ENCODE measurements around the gene RMRP.

Gene RMRP

DNA sequence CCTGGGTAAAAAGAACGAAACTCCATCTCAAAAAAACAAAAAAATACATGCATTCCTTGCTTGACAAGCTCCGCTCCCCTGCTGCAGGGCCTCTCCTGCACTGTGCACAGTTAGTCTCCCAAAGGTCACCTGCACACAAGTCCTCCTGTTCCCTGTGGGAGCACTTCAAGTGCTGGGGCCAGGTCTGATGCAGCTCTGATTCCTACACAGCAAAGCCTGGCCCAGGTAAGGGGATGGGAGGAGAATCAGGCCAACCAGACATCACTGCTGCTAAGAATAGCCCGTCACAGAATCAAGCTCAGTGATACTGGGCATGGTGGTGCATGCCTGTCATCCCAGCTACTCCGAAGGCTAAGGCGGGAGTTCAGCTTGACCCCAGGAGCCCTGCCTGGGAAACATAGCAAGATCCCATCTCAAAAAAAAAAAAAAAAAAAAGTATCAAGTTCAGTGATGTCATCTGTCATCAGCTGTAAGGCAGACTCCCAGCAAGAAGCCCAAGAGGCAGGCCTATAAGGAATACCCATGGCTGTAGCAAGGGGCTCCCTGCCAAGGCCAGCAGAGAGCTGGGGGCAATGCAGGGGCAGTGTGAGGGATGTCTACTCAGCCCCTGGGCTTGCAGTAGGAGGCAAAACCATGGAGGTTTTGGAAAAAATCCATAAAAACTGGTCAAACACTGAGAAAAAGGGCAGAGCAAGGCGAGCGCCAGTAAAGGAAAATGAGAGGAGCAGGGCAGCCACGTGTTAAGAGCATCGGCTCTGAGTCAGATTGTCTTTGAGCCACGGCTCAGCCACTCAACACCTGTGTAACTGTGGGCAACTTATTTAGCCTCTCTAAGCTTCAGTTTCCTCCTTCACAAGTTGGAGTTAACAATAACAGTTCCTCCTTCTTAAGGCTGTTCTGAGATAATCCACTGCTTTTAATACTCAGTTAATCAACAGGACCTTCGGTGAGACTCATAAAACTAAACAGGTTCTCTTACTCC, 28.7 kb upstream of the RMRP start:
- no peaks in the 10 kb centered on the region for H3K27me3 ChIP-seq (ENCODE audit: low read depth, low read length)
- H3K4me1 ChIP-seq (ENCODE audit: control insufficient read depth in 1 of 2, insufficient read depth in 2 of 2, low read length in 2 of 2): peaks cover 0 to 36% of the 10 kb centered on the region in 2 donors
- H3K4me3 ChIP-seq (ENCODE audit: low read depth in 1 of 2, low read length in 2 of 2): peak overlapping the region; percentile 71 to 78
- H3K27ac ChIP-seq (ENCODE audit: low read length): peak overlapping the region; percentile 94
- H3K36me3 ChIP-seq (ENCODE audit: control insufficient read depth in 1 of 2, insufficient read depth in 2 of 2, low read length in 2 of 2): peaks cover 26 to 51% of the 10 kb centered on the region in 2 donors
- H3K9me3 ChIP-seq (ENCODE audit: control insufficient read depth in 1 of 2, low read length in 2 of 2): no peaks in the 10 kb centered on the region

DNA sequence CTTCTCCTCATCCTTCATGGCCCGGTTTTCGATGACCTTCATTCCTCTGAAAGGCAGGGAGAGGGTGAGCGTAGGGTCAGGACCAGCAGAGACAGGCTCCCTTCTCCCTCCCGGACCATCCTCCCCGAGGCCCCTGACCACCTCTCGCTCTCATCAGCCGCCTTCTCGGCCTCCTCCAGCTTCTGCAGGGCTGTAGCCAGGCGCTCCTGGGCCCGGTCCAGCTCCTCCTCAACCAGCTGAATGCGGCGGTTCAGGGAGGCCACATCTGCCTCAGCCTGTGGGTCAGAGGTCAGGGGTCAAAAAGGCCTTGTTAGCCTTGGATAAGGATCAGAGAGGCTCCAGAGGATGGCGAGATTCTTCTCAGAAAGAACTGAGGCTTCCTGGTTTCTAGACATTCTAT, 27.7 kb upstream of the RMRP start:
- Histone ChIP-seq H3K27me3 (ENCODE audit: low read depth, low read length) (no peaks in the 10 kb centered on the region), H3K9me3 (ENCODE audit: control insufficient read depth in 1 of 2, low read length in 2 of 2) (no peaks in the 10 kb centered on the region), H3K4me3 (ENCODE audit: low read depth in 1 of 2, low read length in 2 of 2) (peak overlapping the region; percentile 32 to 78), H3K4me1 (ENCODE audit: control insufficient read depth in 1 of 2, insufficient read depth in 2 of 2, low read length in 2 of 2) (peaks cover 0 to 33% of the 10 kb centered on the region in 2 donors), H3K36me3 (ENCODE audit: control insufficient read depth in 1 of 2, insufficient read depth in 2 of 2, low read length in 2 of 2) (peaks cover 26 to 47% of the 10 kb centered on the region in 2 donors), H3K27ac (ENCODE audit: low read length) (no peak overlapping the region)

DNA sequence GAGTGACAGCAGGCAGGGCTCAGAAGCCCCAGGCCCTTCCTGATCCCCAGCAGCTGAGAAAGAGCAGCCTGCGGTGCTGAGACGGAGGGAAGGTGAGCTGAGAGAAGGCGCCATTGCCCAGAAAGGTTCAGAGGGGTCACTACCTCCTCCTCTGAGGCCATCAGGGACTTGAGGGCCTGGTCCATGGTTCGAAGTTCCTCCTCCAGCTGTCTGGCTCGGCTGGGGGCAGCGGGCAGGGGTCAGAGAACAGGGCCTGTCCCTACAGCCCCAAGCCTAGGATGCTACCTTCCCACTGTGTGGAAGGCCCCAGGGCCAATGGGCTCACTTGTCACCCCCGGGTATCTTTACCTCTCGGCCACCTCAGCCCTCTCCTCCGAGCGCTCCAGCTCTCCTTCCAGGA, 27.1 kb upstream of the RMRP start:
- peaks cover 26 to 43% of the 10 kb centered on the region in 2 donors for H3K36me3 ChIP-seq (ENCODE audit: control insufficient read depth in 1 of 2, insufficient read depth in 2 of 2, low read length in 2 of 2)
- peak overlapping the region; percentile 47 for H3K27ac ChIP-seq (ENCODE audit: low read length)
- H3K4me1 ChIP-seq (ENCODE audit: control insufficient read depth in 1 of 2, insufficient read depth in 2 of 2, low read length in 2 of 2): peaks cover 0 to 33% of the 10 kb centered on the region in 2 donors
- H3K9me3 ChIP-seq (ENCODE audit: control insufficient read depth in 1 of 2, low read length in 2 of 2): no peaks in the 10 kb centered on the region
- H3K4me3 ChIP-seq (ENCODE audit: low read depth in 1 of 2, low read length in 2 of 2): peak overlapping the region; percentile 32 to 78
- no peaks in the 10 kb centered on the region for H3K27me3 ChIP-seq (ENCODE audit: low read depth, low read length)

DNA sequence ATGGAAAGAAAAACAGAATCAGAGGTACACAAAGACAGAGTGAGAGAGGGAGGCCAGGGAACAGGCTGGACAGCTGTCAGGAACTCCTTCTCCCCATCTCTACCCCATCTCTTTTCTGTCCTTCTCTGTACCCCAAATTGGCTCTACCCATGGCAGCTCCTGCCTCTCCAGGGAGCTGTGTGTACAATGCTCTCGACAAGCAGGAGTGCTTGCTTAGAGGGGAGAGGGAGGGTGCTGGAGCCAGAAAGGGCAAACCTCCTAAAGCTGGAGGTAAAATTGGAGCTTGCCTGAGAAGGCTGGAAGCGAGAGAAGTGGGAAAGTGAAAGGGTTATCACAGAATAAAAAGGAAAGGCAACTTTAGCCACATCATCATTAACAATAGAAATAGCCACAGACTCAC, 25.5 kb upstream of the RMRP start:
- Histone ChIP-seq H3K27me3 (ENCODE audit: low read depth, low read length) (no peaks in the 10 kb centered on the region), H3K4me1 (ENCODE audit: control insufficient read depth in 1 of 2, insufficient read depth in 2 of 2, low read length in 2 of 2) (peaks cover 0 to 33% of the 10 kb centered on the region in 2 donors), H3K27ac (ENCODE audit: low read length) (no peak overlapping the region), H3K36me3 (ENCODE audit: control insufficient read depth in 1 of 2, insufficient read depth in 2 of 2, low read length in 2 of 2) (peaks cover 26 to 43% of the 10 kb centered on the region in 2 donors), H3K4me3 (ENCODE audit: low read depth in 1 of 2, low read length in 2 of 2) (peak overlapping the region; percentile 7 to 78), H3K9me3 (ENCODE audit: control insufficient read depth in 1 of 2, low read length in 2 of 2) (no peaks in the 10 kb centered on the region)

DNA sequence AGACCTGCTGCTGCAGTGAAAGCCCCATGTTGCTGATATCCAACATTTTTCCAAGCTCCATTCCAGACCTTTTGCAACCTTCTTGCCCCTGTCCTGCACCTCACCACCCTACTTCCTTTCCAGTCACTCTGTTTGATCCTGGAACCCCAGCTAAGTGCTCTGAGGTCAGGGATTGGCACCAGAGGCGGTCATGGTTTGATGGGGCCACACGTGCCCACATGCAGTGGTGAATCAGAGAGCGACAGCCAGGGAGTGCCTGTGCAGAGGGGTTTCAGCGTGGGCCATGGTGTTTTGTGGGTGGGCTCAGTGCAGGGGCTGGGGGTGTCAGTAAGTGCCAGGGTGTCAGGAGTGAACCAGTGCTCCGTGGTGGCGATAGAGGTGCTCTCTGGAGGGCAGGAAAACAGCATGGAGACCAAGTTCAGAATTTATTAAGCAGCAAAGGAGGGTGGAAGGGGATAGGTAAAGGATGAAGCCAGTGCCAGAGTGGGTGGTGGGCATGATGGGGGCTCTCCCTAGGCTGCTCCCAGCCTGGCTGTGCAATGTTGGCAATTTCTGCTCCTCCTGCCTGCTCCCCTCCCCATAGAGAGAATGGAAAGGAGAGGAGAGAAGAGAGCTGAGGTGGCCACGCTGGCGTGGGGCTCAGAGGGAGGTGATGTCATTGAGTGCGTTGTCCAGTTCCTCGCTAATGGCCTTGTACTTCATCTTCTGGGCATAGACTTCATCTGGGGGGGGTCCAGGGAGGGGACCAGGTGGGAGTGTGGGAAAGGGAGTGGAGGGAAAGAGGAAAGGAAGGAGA, 24.9 kb upstream of the RMRP start:
- H3K27ac ChIP-seq (ENCODE audit: low read length): no peak overlapping the region
- peak overlapping the region in 1 of 2 donors; percentile 4 for H3K4me3 ChIP-seq (ENCODE audit: low read depth in 1 of 2, low read length in 2 of 2)
- no peaks in the 10 kb centered on the region for H3K9me3 ChIP-seq (ENCODE audit: control insufficient read depth in 1 of 2, low read length in 2 of 2)
- H3K36me3 ChIP-seq (ENCODE audit: control insufficient read depth in 1 of 2, insufficient read depth in 2 of 2, low read length in 2 of 2): peaks cover 26 to 43% of the 10 kb centered on the region in 2 donors
- no peaks in the 10 kb centered on the region for H3K27me3 ChIP-seq (ENCODE audit: low read depth, low read length)
- H3K4me1 ChIP-seq (ENCODE audit: control insufficient read depth in 1 of 2, insufficient read depth in 2 of 2, low read length in 2 of 2): peaks cover 0 to 33% of the 10 kb centered on the region in 2 donors

DNA sequence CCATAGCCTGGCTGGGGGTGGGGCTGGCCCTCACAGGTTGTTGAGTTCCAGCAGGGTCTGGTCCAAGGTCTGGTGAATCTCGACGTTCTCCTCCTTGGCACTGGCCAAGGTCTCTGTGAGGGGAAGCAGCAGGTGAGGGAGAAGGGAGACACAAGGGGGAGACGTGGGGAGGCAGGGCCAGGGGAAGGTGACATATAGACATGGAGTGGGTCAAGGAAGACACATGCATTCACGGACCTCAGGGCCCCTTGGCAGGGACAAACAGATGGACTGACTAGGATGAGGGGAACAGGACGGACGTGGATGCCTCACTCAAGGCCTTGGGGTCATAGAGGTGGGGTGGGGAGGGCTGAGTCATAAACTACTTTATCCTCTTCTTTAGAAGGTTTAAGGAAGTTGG, 24.2 kb upstream of the RMRP start:
- Histone ChIP-seq H3K27ac (ENCODE audit: low read length) (peak overlapping the region; percentile 61), H3K27me3 (ENCODE audit: low read depth, low read length) (no peaks in the 10 kb centered on the region), H3K4me1 (ENCODE audit: control insufficient read depth in 1 of 2, insufficient read depth in 2 of 2, low read length in 2 of 2) (peaks cover 0 to 33% of the 10 kb centered on the region in 2 donors), H3K36me3 (ENCODE audit: control insufficient read depth in 1 of 2, insufficient read depth in 2 of 2, low read length in 2 of 2) (peaks cover 26 to 43% of the 10 kb centered on the region in 2 donors), H3K4me3 (ENCODE audit: low read depth in 1 of 2, low read length in 2 of 2) (no peak overlapping the region), H3K9me3 (ENCODE audit: control insufficient read depth in 1 of 2, low read length in 2 of 2) (no peaks in the 10 kb centered on the region)

DNA sequence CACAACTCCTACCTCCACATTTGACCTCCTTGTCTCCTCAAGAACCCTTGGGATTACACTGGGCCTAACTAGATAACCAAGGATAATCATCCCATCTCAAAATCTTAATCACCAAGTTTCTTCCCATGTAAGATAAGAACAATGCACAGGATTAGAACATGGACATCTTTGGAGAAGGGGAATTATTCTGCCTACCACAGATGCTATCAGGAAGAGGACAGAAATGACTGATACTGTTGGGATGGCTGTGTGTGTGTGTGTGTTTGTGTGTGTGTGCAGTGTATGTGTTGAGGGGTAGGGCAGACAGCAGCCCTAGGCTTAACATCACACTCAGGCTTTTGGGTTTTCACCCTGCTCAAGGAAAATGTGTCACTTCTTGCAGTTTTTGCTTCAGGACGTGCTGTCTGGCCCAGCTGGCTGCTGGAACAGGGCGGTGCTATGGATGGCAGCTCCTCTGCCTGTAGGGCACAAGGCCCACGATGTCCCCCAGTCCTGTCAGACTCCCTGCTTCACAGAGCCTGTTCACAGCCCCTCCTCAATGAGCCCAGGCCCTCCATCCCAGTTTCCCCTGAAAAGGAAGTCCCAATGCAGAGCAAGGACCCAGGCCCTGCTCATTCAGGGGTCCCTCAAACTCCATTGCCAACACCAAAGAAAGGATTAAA, 23.7 kb upstream of the RMRP start:
- H3K4me3 ChIP-seq (ENCODE audit: low read depth in 1 of 2, low read length in 2 of 2): no peak overlapping the region
- H3K27ac ChIP-seq (ENCODE audit: low read length): peak overlapping the region; percentile 61
- peaks cover 0 to 30% of the 10 kb centered on the region in 2 donors for H3K4me1 ChIP-seq (ENCODE audit: control insufficient read depth in 1 of 2, insufficient read depth in 2 of 2, low read length in 2 of 2)
- H3K27me3 ChIP-seq (ENCODE audit: low read depth, low read length): peaks cover under 1% of the 10 kb centered on the region
- H3K9me3 ChIP-seq (ENCODE audit: control insufficient read depth in 1 of 2, low read length in 2 of 2): no peaks in the 10 kb centered on the region
- H3K36me3 ChIP-seq (ENCODE audit: control insufficient read depth in 1 of 2, insufficient read depth in 2 of 2, low read length in 2 of 2): peaks cover 26 to 37% of the 10 kb centered on the region in 2 donors

DNA sequence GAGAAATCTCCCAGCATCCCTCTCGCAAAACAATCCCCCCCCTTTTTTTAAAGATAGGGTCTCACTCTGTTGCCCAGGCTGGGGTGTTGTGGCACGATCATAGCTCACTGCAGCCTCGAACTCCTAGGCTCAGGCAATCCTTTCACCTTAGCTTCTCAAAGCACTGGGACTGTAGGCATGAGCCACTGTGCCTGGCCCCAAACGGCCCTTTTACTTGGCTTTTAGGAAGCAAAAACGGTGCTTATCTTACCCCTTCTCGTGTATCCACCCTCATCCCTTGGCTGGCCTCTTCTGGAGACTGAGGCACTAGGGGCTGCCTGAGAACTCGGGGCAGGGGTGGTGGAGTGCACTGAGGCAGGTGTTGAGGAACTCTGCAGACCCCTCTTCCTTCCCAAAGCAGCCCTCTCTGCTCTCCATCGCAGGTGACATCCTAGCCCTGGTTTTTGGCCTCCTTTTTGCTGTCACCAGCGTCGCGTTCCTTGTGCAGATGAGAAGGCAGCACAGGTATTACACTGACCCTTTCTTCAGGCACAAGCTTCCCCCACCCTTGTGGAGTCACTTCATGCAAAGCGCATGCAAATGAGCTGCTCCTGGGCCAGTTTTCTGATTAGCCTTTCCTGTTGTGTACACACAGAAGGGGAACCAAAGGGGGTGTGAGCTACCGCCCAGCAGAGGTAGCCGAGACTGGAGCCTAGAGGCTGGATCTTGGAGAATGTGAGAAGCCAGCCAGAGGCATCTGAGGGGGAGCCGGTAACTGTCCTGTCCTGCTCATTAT, 22.7 kb upstream of the RMRP start:
- Histone ChIP-seq H3K9me3 (ENCODE audit: control insufficient read depth in 1 of 2, low read length in 2 of 2) (no peaks in the 10 kb centered on the region), H3K4me3 (ENCODE audit: low read depth in 1 of 2, low read length in 2 of 2) (no peak overlapping the region), H3K36me3 (ENCODE audit: control insufficient read depth in 1 of 2, insufficient read depth in 2 of 2, low read length in 2 of 2) (peaks cover 26 to 31% of the 10 kb centered on the region in 2 donors), H3K4me1 (ENCODE audit: control insufficient read depth in 1 of 2, insufficient read depth in 2 of 2, low read length in 2 of 2) (peaks cover 0 to 36% of the 10 kb centered on the region in 2 donors), H3K27me3 (ENCODE audit: low read depth, low read length) (peaks cover 4% of the 10 kb centered on the region), H3K27ac (ENCODE audit: low read length) (peak overlapping the region; percentile 51)

DNA sequence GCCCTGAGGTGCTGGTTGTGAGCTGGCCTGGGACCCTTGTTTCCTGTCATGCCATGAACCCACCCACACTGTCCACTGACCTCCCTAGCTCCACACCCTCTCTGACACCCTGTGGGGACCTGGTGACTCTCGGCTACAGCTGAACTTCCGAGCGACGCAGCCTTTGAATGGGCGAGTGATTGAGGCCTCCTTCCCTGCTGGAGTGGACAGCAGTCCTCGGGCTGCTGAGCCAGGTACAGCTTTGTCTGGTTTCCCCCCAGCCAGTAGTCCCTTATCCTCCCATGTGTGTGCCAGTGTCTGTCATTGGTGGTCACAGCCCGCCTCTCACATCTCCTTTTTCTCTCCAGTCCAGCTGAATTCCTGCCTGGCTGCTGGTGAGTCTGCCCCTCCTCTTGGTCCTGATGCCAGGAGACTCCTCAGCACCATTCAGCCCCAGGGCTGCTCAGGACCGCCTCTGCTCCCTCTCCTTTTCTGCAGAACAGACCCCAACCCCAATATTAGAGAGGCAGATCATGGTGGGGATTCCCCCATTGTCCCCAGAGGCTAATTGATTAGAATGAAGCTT, 22.0 kb upstream of the RMRP start:
- H3K27ac ChIP-seq (ENCODE audit: low read length): peak overlapping the region; percentile 51
- no peak overlapping the region for H3K4me3 ChIP-seq (ENCODE audit: low read depth in 1 of 2, low read length in 2 of 2)
- no peaks in the 10 kb centered on the region for H3K9me3 ChIP-seq (ENCODE audit: control insufficient read depth in 1 of 2, low read length in 2 of 2)
- peaks cover 4% of the 10 kb centered on the region for H3K27me3 ChIP-seq (ENCODE audit: low read depth, low read length)
- peaks cover 0 to 31% of the 10 kb centered on the region in 2 donors for H3K4me1 ChIP-seq (ENCODE audit: control insufficient read depth in 1 of 2, insufficient read depth in 2 of 2, low read length in 2 of 2)
- peaks cover 23 to 24% of the 10 kb centered on the region in 2 donors for H3K36me3 ChIP-seq (ENCODE audit: control insufficient read depth in 1 of 2, insufficient read depth in 2 of 2, low read length in 2 of 2)

DNA sequence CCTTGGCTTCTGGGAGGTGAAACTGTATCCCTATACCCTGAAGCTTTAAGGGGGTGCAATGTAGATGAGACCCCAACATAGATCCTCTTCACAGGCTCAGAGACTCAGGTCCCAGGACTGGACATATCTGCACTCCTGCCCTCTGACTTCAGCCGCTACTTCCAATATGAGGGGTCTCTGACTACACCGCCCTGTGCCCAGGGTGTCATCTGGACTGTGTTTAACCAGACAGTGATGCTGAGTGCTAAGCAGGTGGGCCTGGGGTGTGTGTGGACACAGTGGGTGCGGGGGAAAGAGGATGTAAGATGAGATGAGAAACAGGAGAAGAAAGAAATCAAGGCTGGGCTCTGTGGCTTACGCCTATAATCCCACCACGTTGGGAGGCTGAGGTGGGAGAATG, 21.3 kb upstream of the RMRP start:
- peaks cover 17 to 19% of the 10 kb centered on the region in 2 donors for H3K36me3 ChIP-seq (ENCODE audit: control insufficient read depth in 1 of 2, insufficient read depth in 2 of 2, low read length in 2 of 2)
- peaks cover 0 to 25% of the 10 kb centered on the region in 2 donors for H3K4me1 ChIP-seq (ENCODE audit: control insufficient read depth in 1 of 2, insufficient read depth in 2 of 2, low read length in 2 of 2)
- H3K27me3 ChIP-seq (ENCODE audit: low read depth, low read length): peaks cover 4% of the 10 kb centered on the region
- H3K4me3 ChIP-seq (ENCODE audit: low read depth in 1 of 2, low read length in 2 of 2): no peak overlapping the region
- no peaks in the 10 kb centered on the region for H3K9me3 ChIP-seq (ENCODE audit: control insufficient read depth in 1 of 2, low read length in 2 of 2)
- no peak overlapping the region for H3K27ac ChIP-seq (ENCODE audit: low read length)
